GM12892 (cell line): ENCODE data around the gene TTC23L.

Experiments used
- DNase-seq: peaks from one replicate; pipeline ENCODE4 v3.0.0; 2011; ENCODE audit not compliant: insufficient read length
- FAIRE-seq: peaks from 2 replicates; lab custom pipeline; 2011; peaks lifted over from hg19 to GRCh38; lab: Jason Lieb, UNC
- POLR2A ChIP-seq: IDR thresholded peaks from 2 replicates; pipeline ENCODE4 v1.6.1; 2011; ENCODE audit warnings: low read depth, low read length, control low read depth
- POLR2AphosphoS5 ChIP-seq: IDR thresholded peaks from 2 replicates; pipeline ENCODE4 v1.6.1; 2011; ENCODE audit warnings: low read depth, low read length, control low read depth
- TAF1 ChIP-seq: IDR thresholded peaks from 2 replicates; pipeline ENCODE4 v1.6.1; 2011; ENCODE audit warnings: low read depth, mild to moderate bottlenecking, control low read depth, low read length, borderline replicate concordance

TTC23L gene

DNA sequence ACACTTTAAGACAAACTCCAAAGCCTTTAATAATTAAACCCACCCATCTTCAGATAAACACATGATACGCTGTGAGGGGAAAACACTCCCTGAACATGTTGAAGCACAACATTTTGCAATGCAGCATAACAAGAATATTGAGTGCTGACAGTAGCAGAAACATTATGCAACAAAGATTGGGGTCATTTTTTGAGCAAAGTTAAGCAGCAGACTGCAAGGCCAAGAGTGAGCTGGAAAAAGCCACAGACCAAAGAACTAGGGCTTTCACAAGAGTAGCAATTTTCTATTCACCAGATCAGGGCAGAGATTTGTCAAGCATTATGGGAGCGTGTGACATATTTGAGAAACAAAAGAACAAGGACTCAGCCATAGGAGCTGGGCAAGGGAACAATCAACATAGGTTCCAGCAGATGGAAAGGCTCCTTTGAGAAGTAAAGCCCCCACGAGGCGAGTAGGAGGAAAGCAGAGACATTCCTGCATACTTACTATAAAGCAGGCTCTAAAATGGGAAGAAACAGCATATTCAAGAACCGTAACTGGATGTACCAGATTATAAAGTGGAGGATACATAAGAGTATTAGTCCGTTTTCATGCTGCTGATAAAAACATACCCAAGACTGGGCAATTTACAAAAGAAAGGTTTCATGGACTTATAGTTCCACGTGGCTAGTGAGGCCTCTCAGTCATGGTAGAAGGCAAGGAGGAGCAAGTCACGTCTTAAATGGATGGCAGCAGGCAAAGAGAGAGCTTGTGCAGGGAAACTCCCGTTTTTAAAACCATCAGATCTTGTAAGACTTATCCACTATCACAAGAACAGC is 4.8 kb upstream of the TTC23L start:
- FAIRE-seq (no peak), DNase-seq (no peak)
- TF ChIP-seq POLR2A (no peak), TAF1 (no peak), POLR2AphosphoS5 (no peak)

- FAIRE-seq: no peak
- no peak for TF ChIP-seq POLR2AphosphoS5
- no peak for TF ChIP-seq POLR2A
- no peak for TF ChIP-seq TAF1
- DNase-seq: no peak
These were observed 4.2 kb upstream of the TTC23L start for GRCh38 chr5:34834794-34835089.

- no peak for FAIRE-seq
- no peak for DNase-seq
- no peak for TF ChIP-seq TAF1
- TF ChIP-seq POLR2A: no peak
- TF ChIP-seq POLR2AphosphoS5: no peak
These were observed 3.3 kb upstream of the TTC23L start for GRCh38 chr5:34835664-34836063.

GRCh38 chr5:34841816-34842215 is 2.9 kb downstream of the TTC23L start:
- no peak for FAIRE-seq
- TF ChIP-seq TAF1: no peak
- TF ChIP-seq POLR2AphosphoS5: no peak

DNA sequence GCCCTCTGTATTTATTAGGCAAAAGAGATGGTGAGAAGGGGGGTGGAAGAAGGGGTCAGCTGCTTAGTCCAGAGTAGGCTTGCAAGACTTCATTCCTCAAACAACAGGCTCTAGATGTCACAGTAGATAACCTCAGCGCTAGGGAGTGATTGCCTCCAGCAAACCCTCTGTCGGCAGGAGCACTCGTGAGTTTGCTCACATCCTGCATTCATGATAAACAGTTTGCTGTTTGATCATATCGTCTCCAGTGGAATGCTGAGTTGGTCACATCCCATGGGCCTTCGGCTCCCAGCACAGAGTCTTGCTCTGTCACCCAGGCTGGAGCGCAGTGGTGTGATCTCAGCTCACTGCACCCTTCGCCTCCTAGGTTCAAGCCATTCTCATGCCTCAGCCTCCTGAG is 3.6 kb downstream of the TTC23L start:
- TF ChIP-seq POLR2A: no peak
- TF ChIP-seq POLR2AphosphoS5: no peak
- no peak for TF ChIP-seq TAF1
- no peak for FAIRE-seq
- no peak for DNase-seq

More at GRCh38 chr5:34841816-34842215, 2.9 kb downstream of the TTC23L start:
- no peak for DNase-seq

- FAIRE-seq (no peak), DNase-seq (no peak)
- TF ChIP-seq POLR2AphosphoS5: no peak
These were observed 4.5 kb downstream of the TTC23L start for GRCh38 chr5:34843497-34843896.

DNA sequence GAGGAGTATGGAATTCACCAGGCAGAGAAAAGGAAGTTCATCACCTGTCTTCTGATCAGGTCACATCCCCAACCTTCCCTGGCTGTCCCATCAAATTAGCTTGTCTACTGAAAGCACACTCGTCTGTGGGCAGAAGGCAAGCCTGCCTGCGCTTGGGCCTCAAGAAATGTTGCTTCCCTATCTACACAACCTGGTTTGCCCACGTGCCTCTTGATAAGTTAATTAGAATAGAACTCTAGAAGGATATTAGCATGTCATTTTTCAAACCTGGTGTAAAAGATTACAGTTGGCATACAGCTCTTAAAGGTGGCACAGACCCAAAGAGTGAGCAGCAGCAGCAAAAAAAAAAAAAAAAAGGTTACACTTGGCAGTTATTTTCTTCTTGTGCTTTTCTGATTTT is 5.1 kb downstream of the TTC23L start:
- DNase-seq (no peak), FAIRE-seq (no peak)
- no peak for TF ChIP-seq TAF1

DNA sequence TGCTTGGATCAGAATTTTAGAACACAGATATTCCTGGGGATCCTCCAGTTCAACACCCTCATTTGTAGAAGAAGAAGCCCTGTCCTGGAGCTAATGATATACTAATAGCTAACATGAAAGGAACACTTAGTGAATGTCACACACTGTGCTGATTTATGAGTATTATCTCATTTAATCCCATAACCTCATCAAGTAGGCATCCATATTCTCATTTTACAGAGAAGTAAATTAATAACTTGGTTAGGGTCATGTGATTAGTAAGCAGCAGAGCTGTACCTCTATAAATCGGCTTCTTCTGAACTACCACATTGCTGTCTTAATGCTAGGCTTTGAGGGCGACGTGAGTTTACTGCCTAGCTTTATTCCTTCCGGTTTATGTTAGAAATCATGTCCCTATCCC is 6.0 kb downstream of the TTC23L start:
- DNase-seq (no peak), FAIRE-seq (no peak)
- no peak for TF ChIP-seq POLR2A
- TF ChIP-seq TAF1: no peak
- TF ChIP-seq POLR2AphosphoS5: no peak

- TF ChIP-seq POLR2A: no peak
- no peak for TF ChIP-seq POLR2AphosphoS5
- no peak for TF ChIP-seq TAF1
- FAIRE-seq: no peak
These were observed 8.1 kb downstream of the TTC23L start for GRCh38 chr5:34847056-34847455.

GRCh38 chr5:34847552-34847951 is 8.6 kb downstream of the TTC23L start:
- FAIRE-seq (no peak), DNase-seq (no peak)
- TF ChIP-seq TAF1: no peak
- TF ChIP-seq POLR2AphosphoS5: no peak
- no peak for TF ChIP-seq POLR2A

More at GRCh38 chr5:34847056-34847455, 8.1 kb downstream of the TTC23L start:
- no peak for DNase-seq

- DNase-seq (no peak), FAIRE-seq (no peak)
- TF ChIP-seq POLR2A (no peak), POLR2AphosphoS5 (no peak), TAF1 (no peak)
These were observed 9.3 kb downstream of the TTC23L start for GRCh38 chr5:34848230-34848629.

- TF ChIP-seq POLR2A (no peak), TAF1 (no peak), POLR2AphosphoS5 (no peak)
- FAIRE-seq: no peak
These were observed 10.3 kb downstream of the TTC23L start for GRCh38 chr5:34849253-34849652.

More at GRCh38 chr5:34849253-34849652, 10.3 kb downstream of the TTC23L start:
- DNase-seq: no peak
